K562 (cell line): ENCODE data around the gene ZCCHC14. TPM values are rescaled to one million over a fixed set of nuclear protein-coding genes. Genes with fewer than 3 reads are reported as not detected.
A peak's percentile ranks its signal among the peaks of the same experiment; 100 is the strongest.

ENCODE experiments used
- BCOR ChIP-seq: fragments of 450-650 bp; IDR thresholded peaks from 2 replicates; pipeline ENCODE4 v1.6.1; 2016
- CBFB ChIP-seq: sonication (generic); formaldehyde crosslinking; IDR thresholded peaks from 2 replicates; pipeline ENCODE4 v1.4.0; 2020; ENCODE audit warnings: mild to moderate bottlenecking, missing genetic modification reagents
- CBX1 ChIP-seq: sonication (generic); IDR thresholded peaks from 2 replicates; pipeline ENCODE4 v1.6.1; 2016; ENCODE audit warnings: antibody characterized with exemption, low read depth, mild to moderate bottlenecking
- CTBP1 ChIP-seq: fragments of 450-650 bp; IDR thresholded peaks from 2 replicates; pipeline ENCODE4 v1.6.1; 2016; ENCODE audit warnings: borderline replicate concordance
- DACH1 ChIP-seq: fragments of 450-650 bp; IDR thresholded peaks from 2 replicates; pipeline ENCODE4 v1.6.1; 2018; ENCODE audit not compliant: partially characterized antibody
- ELF4 ChIP-seq: fragments of 450-650 bp; formaldehyde crosslinking; IDR thresholded peaks from 2 replicates; pipeline ENCODE4 v1.4.0; 2022; ENCODE audit warnings: missing genetic modification characterization
- HDAC2 ChIP-seq: fragments of 450-650 bp; IDR thresholded peaks from 2 replicates; pipeline ENCODE4 v1.6.1; 2016; ENCODE audit warnings: mild to moderate bottlenecking
- KAT2B ChIP-seq: IDR thresholded peaks from one replicate; pipeline ENCODE4 v1.6.1; 2012; ENCODE audit warnings: low read depth, mild to moderate bottlenecking, control low read depth, inconsistent platforms, low read length, moderate library complexity
- KDM4B ChIP-seq, 2 experiments: fragments of 450-650 bp in 1 of 2; sonication (generic) in 1 of 2; IDR thresholded peaks; 2 replicates each; pipeline ENCODE4 v1.6.1; 2016 to 2017; ENCODE audit warnings: borderline replicate concordance in 2 of 2, antibody characterized with exemption in 1 of 2, low read depth in 1 of 2, mild to moderate bottlenecking in 1 of 2
- KDM5B ChIP-seq: fragments of 200-600 bp; sonication (generic); IDR thresholded peaks from 2 replicates; pipeline ENCODE4 v1.6.1; 2012; ENCODE audit warnings: low read depth, mild to moderate bottlenecking, moderate library complexity, low read length, control low read depth, inconsistent platforms; ENCODE audit not compliant: insufficient replicate concordance
- NFE2L1 ChIP-seq: fragments of 450-650 bp; IDR thresholded peaks from 2 replicates; pipeline ENCODE4 v1.6.1; 2016; ENCODE audit warnings: missing genetic modification characterization, low read depth, mild to moderate bottlenecking, missing compliant biosample characterization, moderate library complexity, borderline replicate concordance
- NR1H2 ChIP-seq: sonication (generic); formaldehyde crosslinking; IDR thresholded peaks from 2 replicates; pipeline ENCODE4 v1.4.0; 2020; ENCODE audit warnings: mild to moderate bottlenecking, missing genetic modification reagents
- PHB2 ChIP-seq: fragments of 450-650 bp; IDR thresholded peaks from 2 replicates; pipeline ENCODE4 v1.6.1; 2017; ENCODE audit warnings: low read depth
- PTTG1 ChIP-seq: fragments of 450-650 bp; IDR thresholded peaks from 2 replicates; pipeline ENCODE4 v1.6.1; 2016; ENCODE audit warnings: low read depth, mild to moderate bottlenecking, missing genetic modification characterization, missing compliant biosample characterization
- RBM22 ChIP-seq: fragments of 200-400 bp; formaldehyde crosslinking; IDR thresholded peaks from 2 replicates; pipeline ENCODE4 v1.6.1; 2018; ENCODE audit warnings: low read length, low read depth; ENCODE audit not compliant: poor library complexity, severe bottlenecking
- SMARCA5 ChIP-seq: fragments of 450-650 bp; IDR thresholded peaks from 2 replicates; pipeline ENCODE4 v1.6.1; 2016
- SMARCE1 ChIP-seq: fragments of 450-650 bp; IDR thresholded peaks from 2 replicates; pipeline ENCODE4 v1.7.1; 2016; ENCODE audit warnings: mild to moderate bottlenecking
- SNRNP70 ChIP-seq: fragments of 200-400 bp; formaldehyde crosslinking; optimal IDR thresholded peaks from 2 replicates; pipeline ENCODE3; 2017; ENCODE audit warnings: low read depth, low read length
- TARDBP ChIP-seq: fragments of 450-650 bp; IDR thresholded peaks from 2 replicates; pipeline ENCODE4 v1.6.1; 2016
- ZNF124 ChIP-seq: sonication (generic); formaldehyde crosslinking; IDR thresholded peaks from 2 replicates; pipeline ENCODE4 v1.8.1; 2022; ENCODE audit warnings: missing genetic modification reagents
- ZNF699 ChIP-seq: fragments of 250-450 bp; sonication (Bioruptor Pico); IDR thresholded peaks from 2 replicates; pipeline ENCODE4 v1.8.0; 2021; ENCODE audit warnings: mild to moderate bottlenecking, moderate library complexity; ENCODE audit not compliant: insufficient replicate concordance
- polyA plus RNA-seq, 8 experiments: library from polyadenylated mRNA; depleted of rRNA in 4 of 8; stranded (reverse) in 5 of 8; unstranded in 3 of 8; fragments of >200 nt; fragmentation: Nextera tagmentation in 2 of 8; fragmentation: Illumina TruSeq in 1 of 8; extraction: Ambion mirVana in 2 of 8; extraction: Trizol in 1 of 8; gene quantifications; 2 replicates each; pipeline versions ENCODE4 v1.2.1 to v1.2.3, GENCODE V29; 2011 to 2014; ENCODE audit warnings: inconsistent platforms in 1 of 8, missing spikeins in 1 of 8
- total RNA-seq, 7 experiments: library from RNA; depleted of rRNA in 6 of 7; stranded (reverse); fragments of >200 nt in 6 of 7; fragmentation: Illumina TruSeq in 2 of 7; extraction: Trizol in 2 of 7; gene quantifications; 2 replicates each; pipeline versions ENCODE4 v1.2.1 to v1.2.3, GENCODE V29; 2011 to 2021; ENCODE audit warnings: low replicate concordance in 1 of 7
- TF ChIP-seq, protein P1 (sequence below): fragments of 450-650 bp; IDR thresholded peaks from 2 replicates; pipeline ENCODE4 v1.6.1; 2016; ENCODE audit warnings: mild to moderate bottlenecking
- TF ChIP-seq, protein P2 (sequence below): fragments of 250-450 bp; sonication (Bioruptor Pico); IDR thresholded peaks from 2 replicates; pipeline ENCODE4 v1.4.0; 2020
- TF ChIP-seq, protein P3 (sequence below): sonication (generic); formaldehyde crosslinking; IDR thresholded peaks from 2 replicates; pipeline ENCODE4 v1.5.0; 2020; ENCODE audit warnings: missing genetic modification reagents
- TF ChIP-seq, protein P4 (sequence below): conservative IDR thresholded peaks from 2 replicates; pipeline ENCODE4 v1.6.1; 2011; ENCODE audit warnings: low read depth, mild to moderate bottlenecking, low read length; ENCODE audit not compliant: control insufficient read depth

ZCCHC14 gene
- total and polyA plus RNA-seq, 9 of the 15 experiments (the other 6 are each of a cell fraction or from before 2014, with no cell fraction given), result 1.5 to 12.4 (median 2.9) TPM

DNA sequence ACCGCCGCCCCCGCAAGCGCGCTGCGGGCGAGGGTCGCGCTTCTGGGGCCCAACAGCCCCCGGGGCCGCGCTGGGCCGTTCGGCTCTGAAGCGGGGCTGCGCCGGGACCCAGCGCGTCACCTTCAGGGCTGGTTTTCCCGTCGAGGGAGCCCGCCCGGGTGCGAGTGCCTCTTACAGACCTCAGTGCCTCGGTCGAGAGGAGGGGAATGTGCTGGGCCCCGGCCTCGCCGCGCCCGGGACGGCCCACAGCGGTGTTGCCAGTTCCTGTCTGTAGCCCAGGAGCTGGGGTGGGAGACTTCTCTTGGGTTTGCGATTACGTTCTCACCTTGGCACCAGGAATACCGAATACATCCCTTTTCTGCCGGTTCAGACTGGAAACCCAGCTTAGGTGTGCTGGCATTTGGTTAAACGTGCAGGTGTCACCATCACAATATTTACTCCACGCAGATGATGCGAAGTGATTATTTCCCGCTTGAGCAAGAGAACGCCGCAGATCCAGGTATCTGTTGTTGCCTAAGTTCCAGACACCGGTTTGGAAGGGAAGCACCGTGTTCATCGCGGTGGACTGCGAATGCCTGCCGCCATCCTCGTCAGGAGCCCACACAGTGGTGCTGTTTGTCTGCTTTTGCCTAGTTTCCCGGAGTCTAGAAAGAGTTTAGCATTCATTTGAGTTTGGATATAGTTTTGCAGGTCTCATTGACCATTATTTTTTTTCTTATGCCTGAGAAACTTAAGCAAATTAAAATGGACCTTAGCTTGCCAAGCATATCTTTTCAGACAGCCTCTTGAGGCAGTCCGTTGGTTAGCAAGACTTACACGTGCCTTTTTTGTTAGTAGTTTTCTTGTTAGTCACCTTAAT is 99.8 kb downstream of the ZCCHC14 start (continued):
- TF ChIP-seq DACH1 (no peak), PTTG1 (tag) (no peak), CTBP1 (peak; percentile 53; the same call in 1 of the 2 replicates), KDM5B (no peak), PHB2 (no peak), SMARCE1 (peak; percentile 67; the same call in 1 of the 2 replicates), SMARCA5 (no peak), ZNF699 (CRISPR knock-in tag) (no peak), SNRNP70 (no peak), KAT2B (no peak), CBX1 (no peak), HDAC2 (no peak), BCOR (no peak; the same call in 1 of the 2 replicates), TARDBP (no peak), KDM4B (IDR thresholded peaks at IDR 0.05; ENCODE audit: borderline replicate concordance in 2 of 2, low read depth in 1 of 2) (no peak), NR1H2 (CRISPR knock-in tag) (no peak), RBM22 (peak; percentile 55), ZNF124 (CRISPR knock-in tag) (no peak), NFE2L1 (tag) (no peak), ELF4 (CRISPR knock-in tag) (no peak), CBFB (CRISPR knock-in tag) (no peak)
- TF ChIP-seq, protein P1, sequence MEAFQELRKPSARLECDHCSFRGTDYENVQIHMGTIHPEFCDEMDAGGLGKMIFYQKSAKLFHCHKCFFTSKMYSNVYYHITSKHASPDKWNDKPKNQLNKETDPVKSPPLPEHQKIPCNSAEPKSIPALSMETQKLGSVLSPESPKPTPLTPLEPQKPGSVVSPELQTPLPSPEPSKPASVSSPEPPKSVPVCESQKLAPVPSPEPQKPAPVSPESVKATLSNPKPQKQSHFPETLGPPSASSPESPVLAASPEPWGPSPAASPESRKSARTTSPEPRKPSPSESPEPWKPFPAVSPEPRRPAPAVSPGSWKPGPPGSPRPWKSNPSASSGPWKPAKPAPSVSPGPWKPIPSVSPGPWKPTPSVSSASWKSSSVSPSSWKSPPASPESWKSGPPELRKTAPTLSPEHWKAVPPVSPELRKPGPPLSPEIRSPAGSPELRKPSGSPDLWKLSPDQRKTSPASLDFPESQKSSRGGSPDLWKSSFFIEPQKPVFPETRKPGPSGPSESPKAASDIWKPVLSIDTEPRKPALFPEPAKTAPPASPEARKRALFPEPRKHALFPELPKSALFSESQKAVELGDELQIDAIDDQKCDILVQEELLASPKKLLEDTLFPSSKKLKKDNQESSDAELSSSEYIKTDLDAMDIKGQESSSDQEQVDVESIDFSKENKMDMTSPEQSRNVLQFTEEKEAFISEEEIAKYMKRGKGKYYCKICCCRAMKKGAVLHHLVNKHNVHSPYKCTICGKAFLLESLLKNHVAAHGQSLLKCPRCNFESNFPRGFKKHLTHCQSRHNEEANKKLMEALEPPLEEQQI, result no peak
- TF ChIP-seq, protein P2, sequence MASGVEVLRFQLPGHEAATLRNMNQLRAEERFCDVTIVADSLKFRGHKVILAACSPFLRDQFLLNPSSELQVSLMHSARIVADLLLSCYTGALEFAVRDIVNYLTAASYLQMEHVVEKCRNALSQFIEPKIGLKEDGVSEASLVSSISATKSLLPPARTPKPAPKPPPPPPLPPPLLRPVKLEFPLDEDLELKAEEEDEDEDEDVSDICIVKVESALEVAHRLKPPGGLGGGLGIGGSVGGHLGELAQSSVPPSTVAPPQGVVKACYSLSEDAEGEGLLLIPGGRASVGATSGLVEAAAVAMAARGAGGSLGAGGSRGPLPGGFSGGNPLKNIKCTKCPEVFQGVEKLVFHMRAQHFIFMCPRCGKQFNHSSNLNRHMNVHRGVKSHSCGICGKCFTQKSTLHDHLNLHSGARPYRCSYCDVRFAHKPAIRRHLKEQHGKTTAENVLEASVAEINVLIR (CRISPR knock-in tag), result no peak
- TF ChIP-seq, protein P3, sequence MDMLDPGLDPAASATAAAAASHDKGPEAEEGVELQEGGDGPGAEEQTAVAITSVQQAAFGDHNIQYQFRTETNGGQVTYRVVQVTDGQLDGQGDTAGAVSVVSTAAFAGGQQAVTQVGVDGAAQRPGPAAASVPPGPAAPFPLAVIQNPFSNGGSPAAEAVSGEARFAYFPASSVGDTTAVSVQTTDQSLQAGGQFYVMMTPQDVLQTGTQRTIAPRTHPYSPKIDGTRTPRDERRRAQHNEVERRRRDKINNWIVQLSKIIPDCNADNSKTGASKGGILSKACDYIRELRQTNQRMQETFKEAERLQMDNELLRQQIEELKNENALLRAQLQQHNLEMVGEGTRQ, result no peak
- TF ChIP-seq, protein P4, sequence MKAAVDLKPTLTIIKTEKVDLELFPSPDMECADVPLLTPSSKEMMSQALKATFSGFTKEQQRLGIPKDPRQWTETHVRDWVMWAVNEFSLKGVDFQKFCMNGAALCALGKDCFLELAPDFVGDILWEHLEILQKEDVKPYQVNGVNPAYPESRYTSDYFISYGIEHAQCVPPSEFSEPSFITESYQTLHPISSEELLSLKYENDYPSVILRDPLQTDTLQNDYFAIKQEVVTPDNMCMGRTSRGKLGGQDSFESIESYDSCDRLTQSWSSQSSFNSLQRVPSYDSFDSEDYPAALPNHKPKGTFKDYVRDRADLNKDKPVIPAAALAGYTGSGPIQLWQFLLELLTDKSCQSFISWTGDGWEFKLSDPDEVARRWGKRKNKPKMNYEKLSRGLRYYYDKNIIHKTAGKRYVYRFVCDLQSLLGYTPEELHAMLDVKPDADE, result no peak
